Posterior cingulate gyrus (tissue), 11 donors: ENCODE measurements around the gene TCF15.

Experiments used
- DNase-seq, 10 donors: peaks; one replicate each; pipeline versions ENCODE4 v3.0.0 to v3.0.0-alpha.2; 2020 to 2021; ENCODE audit warnings: mixed read lengths in 3 of 10
- intact Hi-C: fragments of 100-400 bp; cut with DNase I; formaldehyde crosslinking; loops from one replicate; pipeline ENCODE4 v1.15.1; 2023

TCF15 gene

GRCh38 chr20:617934-618690 lies 8.0 kb upstream of the TCF15 start:
- peak in 1 of 10 donors; percentile 3 for DNase-seq
- intact Hi-C loops: no loop called here

GRCh38 chr20:615514-615913 lies 5.4 kb upstream of the TCF15 start:
- intact Hi-C loops: no loop called here

GRCh38 chr20:611843-612185 lies 1.7 kb upstream of the TCF15 start:
- intact Hi-C loops: no loop called here
- DNase-seq: no peak

More at GRCh38 chr20:615514-615913, 5.4 kb upstream of the TCF15 start:
- DNase-seq: peak in 1 of 10 donors; percentile 27

- intact Hi-C loops: no loop called here
- DNase-seq: no peak
Observed at GRCh38 chr20:611047-611842, 1.1 kb upstream of the TCF15 start.

GRCh38 chr20:609371-609964 lies 641 bp downstream of the TCF15 start:
- peak in 1 of 10 donors; percentile 66 for DNase-seq
- intact Hi-C loops: no loop called here

- intact Hi-C loops: no loop called here
- peak in 1 of 10 donors; percentile 47 for DNase-seq
Observed at GRCh38 chr20:608970-609369, 1.1 kb downstream of the TCF15 start.

- peak in 1 of 10 donors; percentile 35 for DNase-seq
- intact Hi-C loops: no loop called here
Observed at GRCh38 chr20:607476-607875, 2.6 kb downstream of the TCF15 start.

GRCh38 chr20:605237-605636 lies 4.9 kb downstream of the TCF15 start:
- intact Hi-C loops: no loop called here
- DNase-seq: peak in 1 of 10 donors; percentile 9

GRCh38 chr20:603116-603640 lies 6.9 kb downstream of the TCF15 start:
- peak in 1 of 10 donors; percentile 54 for DNase-seq
- intact Hi-C loops: no loop called here

- intact Hi-C loops: no loop called here
- DNase-seq: peak in 1 of 10 donors; percentile 67
Observed at GRCh38 chr20:602111-602970, 7.8 kb downstream of the TCF15 start.

GRCh38 chr20:600736-601135 lies 9.4 kb downstream of the TCF15 start:
- intact Hi-C loops: no loop called here
- DNase-seq: peak in 1 of 10 donors; percentile 22

- peak in 1 of 10 donors; percentile 30 for DNase-seq
- intact Hi-C loops: no loop called here
Observed at GRCh38 chr20:600141-600540, 10.0 kb downstream of the TCF15 start.

- intact Hi-C loops: no loop called here
Observed at GRCh38 chr20:598133-598850, 11.8 kb downstream of the TCF15 start.

GRCh38 chr20:597560-597959 lies 12.5 kb downstream of the TCF15 start:
- DNase-seq: peak in 1 of 10 donors; percentile 25
- intact Hi-C loops: no loop called here

More at GRCh38 chr20:598133-598850, 11.8 kb downstream of the TCF15 start:
- peak in 1 of 10 donors; percentile 47 for DNase-seq

- intact Hi-C loops: no loop called here
- DNase-seq: peak in 1 of 10 donors; percentile 83
Observed at GRCh38 chr20:595330-596308, 14.5 kb downstream of the TCF15 start.

- intact Hi-C loops: no loop called here
- peak in 1 of 10 donors; percentile 9 for DNase-seq
Observed at GRCh38 chr20:592506-592905, 17.6 kb downstream of the TCF15 start.

GRCh38 chr20:591941-592340 lies 18.2 kb downstream of the TCF15 start:
- intact Hi-C loops: no loop called here
- peak in 1 of 10 donors; percentile 39 for DNase-seq
